SKM-1 (cell line): ENCODE measurements around the gene HEY2.
"Not testable (repeated sequence)": the region's sequence is repeated elsewhere in the genome, so short reads cannot be mapped to it uniquely, and the experiment has no call there.

Experiments
- DNase-seq: peaks from one replicate; lab custom pipeline; 2025; ENCODE audit not compliant: unreplicated experiment; lab: John Stamatoyannopoulos, UW

HEY2 gene

DNA sequence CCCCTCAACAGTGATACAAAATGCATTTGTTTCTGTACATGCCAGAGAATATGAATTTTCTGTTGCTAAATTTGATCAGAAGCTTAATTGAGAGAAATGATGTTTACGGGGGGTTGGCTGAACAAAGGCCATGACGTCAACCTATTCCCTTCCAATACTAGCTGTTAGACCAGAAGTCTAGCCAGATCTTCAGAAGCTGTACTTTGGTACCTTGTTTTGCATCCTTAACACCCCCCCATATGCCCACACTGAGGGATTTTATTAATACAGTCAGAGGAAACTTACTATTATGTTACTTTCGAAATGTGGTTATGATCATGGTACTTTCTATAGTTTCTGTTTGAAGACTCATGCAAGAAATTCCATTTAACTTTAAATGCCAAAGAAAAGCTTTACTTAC lies 44.4 kb downstream of the HEY2 start:
- DNase-seq: no peak

DNA sequence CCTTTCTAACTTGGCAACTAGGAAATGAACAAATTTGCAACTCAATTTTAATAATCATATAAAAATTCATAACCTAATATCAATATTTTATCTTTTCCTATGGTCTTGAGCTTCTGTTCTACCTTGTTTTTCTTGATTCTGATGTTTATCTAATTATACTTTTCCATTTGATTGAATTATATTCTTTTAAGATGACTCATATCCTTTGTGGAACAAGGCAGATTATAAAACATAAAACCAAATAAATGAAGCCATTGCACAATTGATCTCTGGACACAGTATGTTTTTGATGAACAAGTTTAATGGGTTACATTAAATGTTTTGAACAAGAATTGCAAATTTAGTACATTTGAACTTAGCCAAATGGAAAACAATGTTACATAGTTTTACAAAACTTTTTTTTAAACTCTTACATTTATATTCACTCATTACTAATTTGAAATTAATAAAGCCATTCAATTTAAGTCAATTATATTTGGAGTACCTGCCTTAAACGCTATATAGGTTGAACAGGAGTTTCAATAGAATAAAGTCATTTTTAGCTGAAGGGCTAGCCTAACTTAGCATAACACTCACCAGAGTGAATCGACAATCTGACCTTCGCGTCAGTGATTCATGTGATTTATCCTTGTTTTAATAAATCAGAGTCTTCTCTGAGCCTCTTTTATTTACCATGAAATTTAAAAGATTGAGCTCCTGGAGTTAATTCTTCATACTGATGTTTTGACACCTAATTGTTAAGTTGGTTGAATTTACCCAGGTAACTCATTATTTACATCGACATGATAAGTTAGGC lies 45.1 kb downstream of the HEY2 start:
- no peak for DNase-seq

DNA sequence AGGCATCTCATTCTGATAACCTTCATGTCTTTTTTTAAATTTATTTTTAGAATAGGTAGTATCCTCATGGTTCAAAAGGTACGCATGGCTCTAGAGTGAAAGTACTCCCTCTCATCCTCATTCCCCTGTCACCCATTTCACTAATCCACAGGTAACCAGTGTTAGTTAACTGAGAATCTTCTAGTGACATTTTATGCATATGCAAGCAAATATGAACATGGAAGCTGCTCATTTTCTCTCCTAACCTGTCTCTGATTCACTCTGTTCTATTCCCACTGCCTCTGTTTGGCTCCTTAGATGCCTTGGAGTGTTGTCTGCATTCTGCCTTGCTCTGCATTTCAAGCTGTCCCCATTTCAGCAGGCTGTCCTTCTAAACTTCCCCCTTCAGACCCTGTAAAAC lies 45.9 kb downstream of the HEY2 start:
- DNase-seq: no peak

DNA sequence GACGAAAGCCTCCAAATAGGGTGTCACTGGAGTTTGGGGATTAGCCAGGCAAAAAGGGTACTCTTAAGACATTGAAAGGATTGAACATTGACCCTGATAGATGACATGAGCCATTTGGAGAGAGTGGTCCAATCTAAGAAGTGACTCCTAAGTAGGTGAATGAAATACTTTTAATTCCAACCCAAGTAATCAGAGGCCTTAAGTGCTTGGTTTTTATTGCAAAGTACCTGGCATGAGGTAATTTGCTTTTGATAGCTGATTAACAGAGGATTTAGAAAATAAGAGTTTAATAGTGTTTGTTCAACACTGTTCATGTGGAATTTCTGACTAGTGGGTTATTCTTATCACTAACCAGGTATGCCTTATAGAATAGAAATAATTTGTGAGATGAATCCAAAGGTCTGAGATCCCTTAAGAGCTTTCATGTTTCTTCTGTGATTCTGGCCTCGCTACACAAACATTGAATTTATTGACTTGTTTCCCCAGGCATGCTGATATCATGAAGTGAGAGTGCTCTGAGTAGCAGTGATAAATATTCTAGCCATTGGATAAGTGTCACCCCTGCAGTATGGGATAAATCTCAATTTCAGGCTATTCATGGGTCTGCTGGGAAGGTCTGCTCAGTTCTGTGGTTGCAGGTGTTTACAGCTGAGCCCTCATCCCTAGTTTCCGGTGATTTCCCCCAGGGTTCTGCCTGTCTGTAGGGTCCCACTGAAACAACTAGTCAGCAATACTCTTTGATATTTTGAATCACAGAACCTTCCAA lies 47.9 kb downstream of the HEY2 start:
- no peak for DNase-seq

DNA sequence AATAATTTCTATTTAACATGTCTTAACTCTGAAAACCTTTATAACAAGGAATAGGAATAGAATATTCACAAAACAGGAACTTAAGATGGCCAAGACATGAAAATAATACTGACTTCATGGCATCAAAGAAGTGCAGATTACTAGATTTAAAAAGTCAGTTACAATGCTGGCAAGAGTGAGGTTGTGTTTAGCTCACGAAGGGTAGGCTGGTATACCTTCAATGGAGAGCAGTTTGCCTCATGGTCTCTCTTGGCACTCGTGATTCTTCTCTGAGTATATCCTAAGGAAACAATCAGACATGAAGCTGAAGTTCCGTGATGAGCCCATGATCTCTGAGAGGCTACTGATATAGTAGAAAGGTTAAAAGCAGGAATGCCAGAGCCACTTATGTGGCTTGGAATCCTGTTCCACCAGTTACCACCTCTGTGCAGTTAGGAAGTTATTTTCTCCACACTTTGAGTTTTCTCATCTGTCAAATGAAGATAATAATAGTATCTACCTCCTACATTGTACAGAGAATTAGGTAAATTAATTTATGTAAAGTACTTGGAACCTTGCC lies 48.5 kb downstream of the HEY2 start:
- no peak for DNase-seq

DNA sequence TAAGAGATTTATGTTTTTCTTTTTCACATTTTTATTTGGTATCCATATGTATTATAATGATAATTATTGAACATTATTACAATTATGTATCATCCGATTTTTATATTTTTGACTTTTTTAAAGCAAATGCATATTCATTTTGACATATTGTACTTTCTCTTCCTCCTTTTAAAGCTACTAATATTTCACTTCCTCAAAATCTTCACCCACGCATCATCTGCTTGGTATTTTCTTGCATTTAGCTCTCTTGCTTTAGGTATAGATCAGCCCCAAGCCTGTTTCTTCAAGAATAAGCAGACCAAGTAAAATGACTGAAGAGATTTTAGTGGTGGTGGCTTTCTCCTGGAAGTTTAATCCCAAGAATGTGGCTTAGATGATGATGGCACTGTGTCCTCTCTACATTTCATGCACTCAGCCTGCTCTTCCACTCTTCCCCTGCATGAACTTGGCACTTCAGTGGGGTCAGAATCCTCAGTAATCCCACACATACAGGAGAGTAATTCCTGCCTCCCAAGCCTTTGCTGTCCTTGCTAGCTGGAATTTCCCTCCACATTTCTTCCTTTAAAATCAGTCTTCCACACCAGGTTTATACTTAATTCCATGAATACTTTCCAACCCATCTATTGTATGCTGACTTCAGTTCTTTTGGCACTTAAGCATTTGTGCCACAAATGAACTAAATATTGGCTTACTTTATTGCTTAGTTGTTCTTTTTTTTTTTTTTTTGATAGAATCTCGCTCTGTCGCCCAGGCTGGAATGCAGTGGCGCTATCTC lies 49.5 kb downstream of the HEY2 start:
- DNase-seq: peak; percentile 37

DNA sequence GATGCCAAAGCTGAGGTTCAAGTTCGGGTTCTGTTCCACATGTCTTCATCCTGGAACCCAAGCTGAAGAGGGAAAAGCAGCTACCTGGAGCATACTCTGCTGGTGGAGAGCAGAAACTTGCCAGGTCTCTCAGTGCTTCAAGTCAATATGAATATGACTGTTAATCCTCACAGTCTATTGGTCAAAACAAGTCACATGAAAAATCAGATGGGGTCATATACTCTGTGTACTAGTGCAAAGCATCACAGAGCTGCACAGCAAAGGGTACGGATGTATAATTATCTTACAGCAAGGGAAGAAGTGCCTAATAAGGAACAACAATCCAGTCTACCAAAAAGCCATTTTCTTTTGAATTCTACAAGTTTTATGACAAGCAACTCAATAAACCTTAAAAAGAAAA lies 53.0 kb downstream of the HEY2 start:
- no peak for DNase-seq

DNA sequence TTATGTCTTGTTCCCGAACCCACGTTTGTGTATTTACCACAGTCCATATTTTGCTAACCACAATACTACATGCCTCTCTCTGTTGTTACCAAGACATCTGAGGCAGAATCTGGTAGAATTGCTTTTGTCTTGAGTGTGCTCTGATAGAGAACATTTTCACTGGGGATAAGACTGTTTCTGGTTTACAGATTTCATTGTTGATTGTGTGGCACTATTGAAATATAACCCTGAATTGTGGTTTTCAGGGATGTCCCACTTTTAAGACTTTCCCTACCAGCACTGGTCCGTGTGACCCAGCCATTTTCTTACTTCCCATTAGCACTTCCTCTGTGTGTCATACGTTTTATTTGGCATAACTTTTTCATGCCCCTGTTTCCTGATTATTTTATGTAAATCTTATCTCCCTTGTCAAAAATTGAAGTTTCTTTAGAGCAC lies 53.5 kb downstream of the HEY2 start:
- no peak for DNase-seq

DNA sequence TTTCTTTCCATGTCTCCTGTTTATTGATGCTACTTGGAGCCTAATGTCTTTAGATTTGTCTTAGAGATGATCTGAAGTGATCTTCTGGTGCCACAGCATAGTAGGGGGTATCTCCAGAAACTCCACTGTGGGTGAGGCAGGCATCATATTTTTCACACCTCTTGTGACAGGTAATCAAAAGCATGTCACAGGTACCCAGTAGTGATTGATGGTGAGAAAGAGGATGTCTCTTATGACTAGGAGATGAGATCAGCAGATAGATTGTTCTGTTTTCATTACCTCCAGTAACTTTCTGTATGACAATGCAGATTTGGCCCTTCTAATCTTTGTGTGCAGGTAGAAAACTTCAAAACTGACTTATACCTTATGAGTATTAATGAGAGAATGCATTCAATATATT lies 54.8 kb downstream of the HEY2 start:
- no peak for DNase-seq

DNA sequence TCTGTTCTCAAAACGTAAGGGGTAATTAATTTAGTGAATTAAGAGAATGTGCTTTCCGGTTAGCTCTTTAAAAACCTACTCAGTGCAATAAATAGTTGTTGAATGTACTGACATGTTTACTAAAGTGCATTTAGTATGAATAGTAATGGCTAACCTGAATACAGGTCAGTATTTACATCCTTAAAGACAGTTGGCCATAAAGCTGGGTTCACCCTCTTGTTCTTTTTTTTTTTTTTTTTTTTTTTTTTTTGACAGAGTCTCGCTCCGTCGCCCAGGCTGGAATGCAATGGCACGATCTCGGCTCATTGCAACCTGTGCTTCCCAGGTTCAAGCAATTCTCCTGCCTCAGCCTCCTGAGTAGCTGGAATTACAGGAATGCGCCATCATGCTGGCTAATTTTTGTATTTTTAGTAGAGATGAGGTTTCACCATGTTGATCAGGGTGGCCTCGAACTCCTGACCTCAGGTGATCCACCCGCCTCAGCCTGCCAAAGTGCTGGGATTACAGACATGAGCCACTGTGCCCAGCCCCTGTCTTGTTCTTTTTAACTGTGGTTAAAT lies 55.5 kb downstream of the HEY2 start:
- not testable (repeated sequence) for DNase-seq

DNA sequence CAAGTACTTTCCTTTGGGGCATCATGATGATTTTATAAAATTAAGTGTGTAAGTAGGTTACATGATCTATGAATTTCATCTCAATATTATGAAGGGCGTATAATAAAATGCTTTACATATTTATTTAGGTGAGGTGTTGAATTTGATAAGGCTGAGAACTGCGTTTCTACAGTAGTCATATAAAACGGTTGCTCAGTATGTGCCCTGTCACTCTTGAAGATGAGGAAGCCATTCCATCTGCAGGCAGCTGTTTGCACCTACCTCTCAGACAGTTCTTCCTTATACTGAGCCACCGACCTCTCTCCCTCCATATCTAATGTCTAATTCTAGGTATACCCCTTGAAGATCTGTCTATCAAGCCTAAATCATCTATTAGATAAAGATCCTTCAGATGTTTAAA lies 57.4 kb downstream of the HEY2 start:
- no peak for DNase-seq

DNA sequence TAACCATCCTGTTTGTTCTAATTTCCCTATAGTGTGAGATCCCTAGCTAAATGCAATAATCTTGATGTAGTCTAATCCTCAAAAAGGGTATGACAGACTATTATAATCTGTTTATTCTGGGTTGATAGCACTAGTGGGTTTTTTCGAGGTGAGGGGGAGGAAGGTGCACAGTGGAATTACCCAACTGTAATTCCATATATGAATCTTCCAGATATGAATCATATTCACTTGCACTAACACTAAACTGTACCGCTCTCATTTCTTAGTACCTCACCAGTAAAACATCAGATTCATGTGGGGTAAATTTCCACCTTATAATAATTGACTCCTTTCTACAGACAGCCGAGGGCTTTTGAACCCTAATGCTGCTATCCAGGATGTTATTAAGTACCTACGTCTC lies 57.9 kb downstream of the HEY2 start:
- no peak for DNase-seq

DNA sequence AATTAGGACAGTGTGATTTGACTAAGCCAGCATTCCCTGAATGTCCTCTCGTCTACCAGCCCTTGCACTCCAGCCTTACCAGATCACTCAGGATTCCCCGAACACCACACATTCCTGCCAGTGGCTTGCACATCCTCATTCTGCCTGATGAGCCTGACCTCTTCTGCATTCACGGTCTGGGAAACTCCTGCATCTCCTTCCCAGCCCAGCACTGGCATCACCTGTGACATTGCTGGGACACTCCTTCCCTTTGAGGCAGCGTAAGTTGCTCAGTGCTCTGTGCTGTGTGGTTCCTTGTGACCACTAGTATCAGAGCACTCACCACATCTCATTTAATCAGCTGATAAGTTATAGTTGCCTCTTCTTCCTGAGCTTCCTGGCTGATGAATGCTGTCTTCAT lies 58.6 kb downstream of the HEY2 start:
- no peak for DNase-seq

DNA sequence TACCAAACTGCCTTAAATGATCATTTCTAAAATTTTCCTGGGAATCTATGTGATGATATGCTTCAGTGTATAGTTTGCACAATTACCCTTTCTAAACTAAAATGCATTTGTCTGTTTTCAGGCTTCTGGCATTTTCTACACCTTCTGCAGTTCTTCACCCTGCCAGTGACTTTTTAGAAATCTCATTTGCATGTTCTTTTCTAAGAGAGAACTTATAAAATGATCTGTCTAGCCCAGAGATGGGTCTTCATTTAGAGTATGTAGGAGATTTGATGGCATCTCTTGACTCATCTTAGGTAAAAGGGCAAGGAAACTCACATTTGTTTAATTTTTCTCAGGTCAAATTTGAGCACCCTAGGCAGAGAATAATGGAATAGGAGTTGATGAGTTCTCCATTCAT lies 59.2 kb downstream of the HEY2 start:
- no peak for DNase-seq

DNA sequence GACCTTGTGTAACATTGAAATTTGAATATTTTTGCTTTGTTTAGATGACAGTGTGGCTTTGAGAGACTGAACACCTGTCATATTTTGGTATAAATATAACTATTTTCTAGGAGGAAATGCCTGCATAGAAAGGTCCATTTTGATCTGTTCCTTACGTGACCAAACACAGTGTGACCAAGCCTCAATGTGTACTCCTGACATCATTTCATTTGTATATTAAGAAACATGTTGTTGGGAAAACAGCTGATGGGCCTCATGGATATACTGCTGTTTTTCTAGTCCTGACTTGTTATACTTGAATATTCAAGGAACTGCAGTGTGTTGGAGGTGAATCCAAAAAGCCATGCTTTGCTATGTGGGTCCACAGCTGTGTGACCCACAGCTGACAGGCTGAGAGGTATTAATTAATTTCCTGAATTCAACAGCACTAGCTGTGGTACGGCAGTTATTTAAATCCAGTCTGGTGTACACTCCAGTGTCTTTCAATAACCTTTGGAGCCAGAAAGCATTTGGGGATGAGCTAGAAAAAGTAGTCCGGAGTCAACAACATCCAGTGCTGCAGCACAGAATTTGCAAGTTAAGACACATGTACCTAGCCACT lies 60.2 kb downstream of the HEY2 start:
- DNase-seq: no peak

DNA sequence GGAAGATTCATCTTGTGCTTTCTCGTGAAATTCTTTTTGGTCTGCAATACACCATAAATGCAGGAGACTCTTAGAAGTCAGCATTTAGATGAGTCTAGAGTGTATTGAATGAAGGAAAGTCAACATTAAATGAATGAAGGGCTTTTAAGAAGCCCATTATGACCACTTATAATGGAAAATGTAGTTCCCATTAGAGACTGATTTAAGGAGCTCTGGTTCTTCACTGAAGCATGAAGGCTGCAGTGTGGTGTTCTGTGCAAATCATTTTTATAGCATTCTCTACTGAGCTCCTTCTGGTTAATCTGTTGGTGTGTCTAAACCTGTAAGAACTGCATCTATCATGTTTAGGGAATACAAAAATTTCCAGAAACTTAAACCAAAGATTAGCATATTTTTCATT lies 61.0 kb downstream of the HEY2 start:
- DNase-seq: no peak
